Retina (tissue), 1 donor: Measurements from ENCODE around the gene CCDC97.
"Not testable (repeated sequence)": the region's sequence is repeated elsewhere in the genome, so short reads cannot be mapped to it uniquely, and the experiment has no call there.

Experiments
- DNase-seq: peaks from one replicate; pipeline ENCODE4 v3.0.0-alpha.2; 2016

The CCDC97 gene

DNA sequence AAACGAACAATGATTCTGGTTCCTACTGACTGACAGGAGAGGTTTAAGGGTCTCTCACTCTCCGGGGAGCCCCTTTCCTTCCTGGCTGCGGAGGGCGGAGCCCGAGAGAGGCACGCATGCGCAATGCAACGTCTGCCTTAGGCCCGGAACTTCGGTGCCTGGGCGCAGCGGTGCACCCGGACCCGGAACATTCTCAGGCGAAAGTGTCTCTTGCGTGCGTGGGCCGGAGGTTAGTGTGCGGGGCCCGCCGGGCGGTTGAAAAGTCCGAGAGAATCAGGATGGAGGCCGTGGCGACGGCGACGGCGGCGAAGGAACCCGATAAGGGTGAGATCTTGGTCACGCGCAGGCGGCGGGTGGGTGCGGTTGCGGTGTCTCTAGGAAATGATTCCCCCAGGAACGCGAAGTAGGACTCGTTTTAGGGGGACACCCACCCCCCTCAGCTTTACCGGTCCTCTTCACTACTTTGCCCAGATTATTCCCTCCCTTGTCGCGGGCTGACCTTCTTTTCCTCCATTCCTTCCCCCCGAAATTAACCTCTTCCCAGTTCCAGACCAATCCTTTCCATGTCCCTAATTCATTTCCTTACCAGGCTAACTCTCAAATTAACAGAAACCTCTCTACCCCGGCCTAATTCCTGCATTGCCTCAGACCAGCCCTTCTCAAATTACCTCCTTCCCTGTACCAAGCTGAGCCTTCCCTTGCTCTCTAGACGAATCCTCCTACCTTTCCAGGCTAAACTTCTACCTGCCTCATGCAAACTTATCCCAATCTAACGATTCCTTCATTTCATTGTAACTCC, at the start of gene CCDC97:
Gene CCDC97, plus strand, starts transcription at position 140 of the 799 bp plus-strand sequence. Its CDS starts 139 bp downstream, at position 279.
- DNase-seq, result peak; percentile 98

DNA sequence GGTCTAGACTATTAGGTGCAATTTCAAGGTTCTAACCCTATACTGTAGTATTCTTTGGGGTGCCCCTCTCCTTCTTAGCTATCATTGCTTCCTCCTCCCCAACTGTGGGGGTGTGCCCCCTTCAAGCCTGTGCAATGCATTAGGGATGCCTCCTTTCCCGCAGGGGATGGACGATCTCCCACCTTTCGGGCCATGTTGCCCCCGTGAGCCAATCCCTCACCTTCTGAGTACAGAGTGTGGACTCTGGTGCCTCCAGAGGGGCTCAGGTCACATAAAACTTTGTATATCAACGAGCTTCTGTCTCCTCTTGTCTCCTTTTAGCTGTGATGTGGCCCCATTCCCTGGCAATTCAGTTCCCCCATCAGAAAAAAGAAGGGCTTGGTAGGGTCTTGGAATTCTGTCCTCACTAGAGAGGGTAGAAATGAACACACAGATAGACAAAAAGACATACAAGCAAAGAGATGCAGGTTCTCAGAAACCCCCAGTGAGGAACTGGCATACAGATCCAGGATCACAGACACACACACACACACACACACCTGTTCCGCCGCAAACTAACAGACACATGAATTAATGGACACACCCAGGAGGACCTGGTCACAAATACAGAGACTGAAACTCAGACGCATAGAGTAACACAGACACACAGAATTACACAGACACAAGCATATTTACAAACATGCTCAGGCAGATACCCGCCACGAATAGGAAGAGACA, 48.3 kb upstream of the CCDC97 start:
- no peak for DNase-seq

DNA sequence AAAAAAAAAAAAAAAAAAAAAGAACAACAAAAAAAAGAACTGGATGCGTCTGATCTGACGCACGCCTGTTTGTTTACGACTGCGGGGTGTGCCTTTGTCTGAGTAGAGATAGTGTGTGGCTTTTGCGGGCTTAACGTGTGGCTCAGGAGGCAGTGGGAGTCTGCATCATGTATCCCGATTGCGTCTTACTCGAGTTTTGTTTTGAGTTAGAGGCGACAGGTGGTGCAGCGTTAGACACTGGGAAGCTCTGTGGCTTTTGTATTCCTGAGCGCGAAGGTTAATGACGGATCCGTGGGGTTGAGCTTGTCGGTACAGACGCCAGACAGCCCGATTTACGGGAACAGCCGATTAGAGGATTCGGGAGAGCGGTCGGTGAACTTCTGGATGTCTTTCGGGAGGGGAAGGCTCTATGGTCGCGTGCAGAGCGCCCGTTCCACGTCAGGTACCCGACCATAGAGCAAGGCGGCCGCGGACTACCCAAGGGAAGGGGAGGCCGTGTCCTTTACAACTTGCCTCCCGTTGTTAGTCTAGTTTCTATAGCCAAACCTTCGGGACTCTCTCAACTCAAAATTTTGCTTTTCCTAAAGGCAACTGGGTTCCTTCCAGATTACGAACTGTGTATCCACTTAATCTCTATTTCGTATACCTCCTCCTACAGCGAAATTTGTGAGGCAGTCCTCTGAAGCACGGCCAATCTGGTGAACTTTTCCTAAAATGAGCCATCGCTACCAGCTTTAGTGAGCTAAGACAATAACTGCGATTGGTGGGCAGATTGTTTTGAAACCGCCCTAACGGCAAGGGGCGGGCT, 46.7 kb upstream of the CCDC97 start:
- peak; percentile 89 for DNase-seq

DNA sequence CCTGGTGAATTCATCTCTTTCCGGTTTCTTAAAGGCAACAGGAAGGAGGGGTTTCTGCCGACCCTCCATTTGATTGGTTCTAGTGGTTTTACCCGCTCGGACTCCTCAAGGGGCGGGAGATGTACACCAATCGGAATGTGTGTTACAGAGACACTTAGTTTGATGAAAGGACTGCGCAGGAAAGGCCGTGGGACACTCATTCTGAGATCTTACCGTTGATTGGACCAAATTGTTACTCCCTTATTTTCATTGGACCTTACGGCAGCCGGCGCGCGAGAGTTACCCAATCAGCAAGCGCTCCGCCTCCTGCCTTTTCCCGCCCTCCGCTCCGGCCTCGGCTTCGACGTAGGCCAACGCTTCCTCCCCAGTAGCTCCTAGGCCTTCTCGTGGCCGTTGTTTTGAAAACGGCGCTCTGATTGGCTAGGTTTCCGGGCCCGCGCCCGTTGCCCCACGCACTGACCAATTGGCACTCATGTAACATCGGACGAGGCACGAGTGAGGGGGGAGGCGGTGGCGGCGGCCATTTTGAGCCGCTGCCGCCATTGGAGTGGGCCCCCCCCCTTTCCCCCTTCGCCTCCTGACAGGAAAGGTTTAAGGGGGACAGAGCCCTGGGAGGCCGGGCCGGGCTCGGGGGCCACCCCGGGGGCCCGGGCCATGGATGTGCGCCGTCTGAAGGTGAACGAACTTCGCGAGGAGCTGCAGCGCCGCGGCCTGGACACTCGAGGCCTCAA, 46.0 kb upstream of the CCDC97 start, which contains the start of gene HNRNPUL1:
Gene HNRNPUL1, plus strand, starts transcription at position 523 of the 731 bp plus-strand sequence. Its CDS starts 132 bp downstream, at position 655.
- DNase-seq, result peak; percentile 100

DNA sequence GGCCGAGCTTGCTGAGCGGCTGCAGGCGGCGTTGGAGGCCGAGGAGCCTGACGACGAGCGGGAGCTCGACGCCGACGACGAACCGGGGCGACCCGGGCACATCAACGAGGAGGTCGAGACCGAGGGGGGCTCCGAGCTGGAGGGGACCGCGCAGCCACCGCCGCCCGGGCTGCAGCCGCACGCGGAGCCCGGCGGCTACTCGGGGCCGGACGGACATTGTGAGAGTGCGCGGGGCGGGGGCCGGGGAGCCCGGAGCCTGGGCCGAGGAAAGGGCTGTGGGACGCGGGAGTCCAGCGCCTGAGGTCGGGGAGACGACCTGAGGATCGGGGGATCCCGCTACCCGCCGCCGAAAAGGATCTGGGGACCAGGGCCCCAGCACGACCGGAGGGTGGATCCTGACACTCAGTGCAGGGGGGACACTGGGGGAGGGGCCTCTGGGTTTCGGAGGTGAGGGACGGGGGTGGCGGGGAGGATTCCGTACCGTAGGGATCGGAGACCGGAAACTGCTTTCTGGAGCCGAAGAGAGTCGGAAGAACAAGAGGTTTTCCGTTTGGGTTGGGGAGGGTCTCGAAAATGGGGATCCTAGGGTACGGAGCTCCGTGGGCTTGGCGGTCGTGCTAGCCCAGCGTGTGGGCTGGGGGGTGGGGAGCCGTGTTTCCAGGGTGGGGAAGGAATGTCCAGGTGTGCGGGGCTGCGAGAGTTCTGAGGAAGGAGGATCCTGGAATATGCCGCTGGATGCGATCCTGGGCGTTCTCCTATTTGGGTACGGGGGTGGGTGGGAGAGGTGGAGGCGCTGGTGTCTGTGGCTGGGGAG, 45.2 kb upstream of the CCDC97 start:
- DNase-seq, result no peak

DNA sequence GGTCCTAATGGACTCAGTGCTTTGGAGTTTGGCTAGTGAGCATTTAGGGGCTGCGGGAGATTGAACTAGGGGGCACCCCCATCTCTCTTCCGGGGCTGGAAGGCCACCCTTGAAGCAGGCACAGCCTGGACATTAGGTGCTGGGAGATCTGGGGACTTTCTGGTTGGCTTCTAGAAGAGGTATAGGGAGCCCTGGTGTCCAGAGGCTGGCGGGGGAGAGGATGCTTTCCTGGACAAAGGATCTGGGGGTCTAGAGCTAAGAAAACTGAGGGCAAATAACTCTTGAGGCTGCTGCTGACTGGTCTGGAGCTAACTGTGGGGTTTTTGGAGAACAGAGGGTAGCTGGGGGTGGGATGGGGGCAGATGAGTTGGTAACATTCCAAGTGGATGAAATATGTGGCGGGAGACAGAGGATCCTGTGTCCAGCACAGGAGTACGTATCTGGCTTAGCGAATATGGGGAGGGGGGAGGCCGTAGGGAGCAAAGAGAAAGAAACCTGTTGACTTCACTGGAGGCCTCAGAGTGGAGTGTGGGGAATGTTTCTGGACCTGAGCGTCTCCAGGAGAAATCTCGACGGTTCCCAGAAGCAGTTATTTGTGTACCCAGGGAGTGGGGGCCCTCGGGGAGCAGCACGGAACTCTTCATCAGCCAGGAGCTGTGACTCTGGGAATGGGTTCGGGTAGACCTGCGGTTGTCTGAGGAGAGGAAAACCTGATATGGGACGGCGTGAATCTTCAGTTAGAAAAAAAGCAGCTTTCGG, 44.4 kb upstream of the CCDC97 start:
- peak; percentile 45 for DNase-seq

DNA sequence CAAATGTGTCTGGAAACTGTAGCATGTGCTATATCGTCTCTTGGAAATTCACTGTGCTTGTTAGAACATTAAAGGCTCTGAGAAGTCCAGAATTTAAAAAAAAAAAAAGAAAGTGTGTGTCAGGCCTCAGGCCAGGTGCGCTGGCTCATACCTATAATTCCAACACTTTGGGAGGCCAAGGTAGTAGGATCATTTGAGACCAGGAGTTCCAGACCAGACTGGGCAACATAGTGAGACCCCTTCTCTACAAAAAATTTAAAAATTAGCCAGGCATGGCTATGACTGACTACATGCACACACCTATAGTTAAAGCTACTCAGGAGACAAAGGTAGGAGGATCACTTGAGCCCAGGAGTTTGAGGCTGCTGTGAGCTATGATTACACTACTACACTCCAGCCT, 40.9 kb upstream of the CCDC97 start:
- DNase-seq, result no peak

DNA sequence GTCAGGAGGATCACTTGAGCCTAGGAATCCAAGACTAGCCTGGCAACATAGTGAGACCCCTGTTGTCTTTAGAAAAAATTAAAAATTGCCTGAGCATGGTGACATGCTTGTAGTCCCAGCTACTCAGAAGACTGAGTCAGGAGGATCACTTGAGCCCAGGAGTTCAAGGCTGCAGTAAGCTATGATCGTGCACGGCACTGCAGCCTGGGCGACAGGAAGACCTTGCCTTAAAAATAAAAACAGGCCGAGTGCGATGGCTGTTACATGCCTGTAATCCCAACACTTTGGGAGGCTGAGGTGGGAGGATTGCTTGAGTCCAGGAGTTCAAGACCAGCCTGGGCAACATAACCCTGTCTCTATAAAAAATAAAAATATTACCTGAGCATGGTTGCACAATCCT, 40.4 kb upstream of the CCDC97 start:
- no peak for DNase-seq

DNA sequence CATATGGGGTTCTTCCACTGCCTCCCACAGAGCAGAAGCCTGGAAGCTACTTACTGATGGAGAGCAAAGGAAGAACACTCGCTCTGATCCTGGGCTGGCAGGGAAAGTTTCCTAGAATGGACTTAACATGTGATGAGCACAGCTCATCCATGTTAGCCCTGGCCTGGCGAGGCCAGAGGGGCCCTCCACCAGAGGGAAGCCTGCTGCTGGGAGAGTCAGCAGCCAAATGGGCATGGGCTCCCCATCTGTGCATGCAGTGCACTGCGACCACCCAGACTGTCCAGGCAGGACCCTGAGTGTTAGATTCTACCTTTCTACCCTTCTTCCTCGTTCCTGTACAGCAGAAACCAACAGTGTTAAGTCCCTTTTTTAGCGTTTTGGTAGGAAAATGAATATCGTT, 36.9 kb upstream of the CCDC97 start:
- DNase-seq, result no peak

DNA sequence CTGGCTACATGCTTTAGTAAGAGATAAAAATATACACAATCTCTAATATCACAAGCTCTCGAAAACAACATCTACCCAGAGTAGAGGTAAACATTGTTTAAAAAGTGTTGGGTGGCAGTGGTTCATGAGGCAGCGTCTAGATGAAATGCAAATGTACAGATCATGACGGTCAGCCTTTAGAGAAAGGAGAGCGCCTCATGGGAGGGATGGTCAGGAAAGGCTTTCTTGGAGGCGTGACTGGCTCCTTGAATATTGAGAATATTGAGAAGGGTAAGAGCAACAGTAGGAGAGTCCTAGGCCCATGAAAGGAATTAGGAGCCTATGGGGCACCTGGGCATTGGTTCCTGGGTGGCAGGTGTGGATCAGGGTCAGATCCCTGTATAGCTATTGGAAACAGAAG, 35.2 kb upstream of the CCDC97 start:
- no peak for DNase-seq

DNA sequence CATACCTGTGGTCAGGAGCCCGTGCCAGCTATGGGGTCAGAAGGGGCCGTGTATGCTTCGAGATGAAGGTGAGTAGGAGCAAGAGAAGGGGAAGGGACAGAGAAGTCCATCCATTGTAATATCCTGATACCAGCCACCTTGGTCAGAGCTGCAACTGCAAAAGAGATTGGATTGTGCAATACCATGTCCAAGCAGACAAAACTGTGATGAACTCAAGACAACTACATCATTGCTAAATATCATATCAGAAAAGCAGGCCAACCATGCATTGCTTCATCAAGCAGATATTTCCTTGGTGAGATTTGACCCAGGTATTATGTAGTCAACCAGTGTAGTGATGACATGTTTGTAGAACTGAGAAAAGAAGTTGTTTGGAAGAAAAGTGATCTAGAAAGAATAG, 33.7 kb upstream of the CCDC97 start:
- no peak for DNase-seq

DNA sequence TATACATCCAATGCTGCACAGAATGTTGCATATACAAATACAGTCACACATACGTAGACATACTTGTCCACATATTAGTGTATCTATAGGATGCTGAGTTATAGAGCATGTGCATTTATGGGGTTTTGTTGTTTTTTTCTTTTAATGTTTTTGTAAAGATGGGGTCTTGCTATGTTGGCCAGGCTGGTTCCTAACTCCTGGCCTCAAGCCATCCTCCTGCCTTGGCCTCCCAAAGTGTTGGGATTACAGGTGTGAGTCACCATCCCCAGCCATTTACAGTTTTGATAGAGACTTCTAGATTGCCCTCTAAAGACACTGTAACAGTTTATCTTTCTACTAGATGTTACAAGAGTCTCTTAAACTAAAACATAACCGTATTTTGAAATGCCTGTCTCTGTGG, 31.5 kb upstream of the CCDC97 start:
- no peak for DNase-seq

DNA sequence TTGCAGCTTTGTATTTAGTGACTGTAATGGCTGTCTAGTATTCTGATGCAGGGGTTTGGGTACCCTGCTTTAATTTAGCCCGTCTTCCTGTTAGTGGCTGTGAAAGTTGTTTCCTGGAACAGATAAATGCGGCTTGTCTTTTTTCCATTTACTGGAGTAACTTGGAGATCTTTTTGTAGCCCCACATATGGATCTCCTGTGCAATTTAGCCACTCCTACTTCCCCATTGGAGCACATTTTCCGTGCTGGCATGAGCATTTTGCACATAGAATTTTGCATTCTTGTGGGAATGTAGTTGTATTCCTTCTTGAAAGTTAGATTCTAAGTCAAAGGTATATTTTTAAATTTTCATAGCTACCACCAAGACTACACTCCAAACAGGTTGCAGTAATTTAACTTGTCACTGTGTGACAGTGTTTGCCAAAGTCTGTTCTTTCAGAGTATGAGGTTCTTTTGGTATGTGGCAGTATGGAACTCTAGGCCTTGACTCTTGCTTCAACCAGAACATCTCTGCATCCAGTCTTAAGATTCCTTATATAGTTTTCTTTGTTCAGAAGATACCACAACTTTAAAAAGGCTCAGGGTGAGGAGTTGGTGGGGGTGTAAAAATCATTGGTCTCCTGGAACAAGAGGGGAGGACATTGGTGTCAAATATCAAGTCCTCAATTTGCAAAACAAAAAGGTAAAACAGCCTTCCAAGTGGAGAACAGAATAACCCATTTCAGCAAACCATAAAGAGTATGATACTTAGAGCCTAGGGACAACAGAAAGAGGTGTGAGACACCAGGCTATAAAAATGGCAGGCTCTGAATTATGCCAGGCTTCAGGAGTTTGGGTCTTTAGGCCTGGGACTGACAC, 21.1 kb upstream of the CCDC97 start:
- DNase-seq, result no peak

DNA sequence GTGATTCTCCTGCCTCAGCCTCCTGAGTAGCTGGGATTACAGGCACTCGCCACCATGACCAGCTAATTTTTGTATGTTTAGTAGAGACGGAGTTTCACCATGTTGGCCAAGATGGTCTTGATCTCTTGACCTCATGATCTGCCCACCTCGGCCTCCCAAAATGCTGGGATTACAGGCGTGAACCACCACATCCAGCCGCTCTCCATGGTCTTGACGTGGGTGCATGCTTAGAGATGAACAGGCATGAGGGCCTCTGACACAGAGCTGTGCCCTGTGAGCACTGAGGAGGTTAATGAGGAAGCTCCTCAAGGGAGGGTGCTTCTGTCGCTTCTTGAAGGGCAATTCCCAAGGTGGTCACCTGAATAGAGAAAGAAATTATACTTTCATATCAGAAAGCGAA, 20.2 kb upstream of the CCDC97 start:
- not testable (repeated sequence) for DNase-seq

DNA sequence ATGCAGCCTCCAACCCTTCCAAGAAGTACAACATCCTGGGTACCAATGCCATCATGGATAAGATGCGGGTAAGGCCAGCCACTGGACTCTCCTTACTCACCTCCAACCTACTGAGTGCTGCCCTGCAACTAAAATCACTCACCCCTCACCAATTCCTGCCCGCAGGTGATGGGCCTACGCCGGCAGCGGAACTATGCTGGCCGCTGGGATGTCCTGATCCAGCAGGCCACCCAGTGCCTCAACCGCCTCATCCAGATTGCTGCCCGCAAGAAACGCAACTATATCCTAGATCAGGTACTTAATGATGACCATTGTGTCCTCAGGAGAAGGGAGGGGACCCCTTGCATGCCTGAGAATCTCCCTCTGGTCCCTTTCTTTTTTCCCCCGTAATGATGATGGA, 15.6 kb upstream of the CCDC97 start:
- DNase-seq, result no peak

DNA sequence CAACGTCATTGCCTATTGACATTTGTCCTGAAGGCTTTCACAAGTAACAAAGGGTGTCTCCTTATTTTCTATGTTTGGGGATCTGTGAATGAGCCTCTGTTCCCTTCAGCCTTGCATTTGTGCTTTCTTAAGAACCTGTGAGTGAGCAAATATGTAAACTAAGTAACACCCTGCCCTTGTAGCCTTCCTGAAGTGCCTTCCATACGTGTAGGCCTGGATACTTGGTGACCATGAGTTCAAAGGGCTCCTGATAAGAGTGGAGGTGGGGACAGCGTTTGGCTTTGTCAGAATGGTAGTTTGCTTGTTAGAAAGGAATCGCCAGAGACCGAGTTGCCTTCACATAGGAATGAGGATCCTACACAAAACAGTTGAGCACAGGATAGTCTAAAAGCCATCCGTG, 14.5 kb upstream of the CCDC97 start:
- no peak for DNase-seq

DNA sequence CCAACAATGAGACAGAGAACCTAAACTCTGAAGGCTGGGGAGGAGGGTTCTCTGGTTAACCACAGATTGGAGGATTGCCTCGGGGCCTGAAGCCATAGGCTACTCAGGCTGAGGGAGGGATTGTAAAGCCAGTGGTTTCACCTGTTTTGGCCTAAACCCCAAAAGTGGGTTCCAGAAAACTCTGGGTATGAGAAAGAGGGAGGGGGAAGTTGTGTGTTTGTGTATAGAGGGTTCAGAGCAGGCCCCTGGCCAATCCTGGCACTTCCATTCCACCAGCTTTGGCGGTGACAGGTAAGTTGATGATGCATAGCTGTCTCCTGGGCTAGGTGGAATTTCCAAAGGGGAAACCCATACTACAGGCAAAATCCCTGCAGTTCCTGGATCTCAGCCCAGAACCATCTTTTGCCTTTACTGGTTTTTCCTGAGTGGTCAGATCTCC, 13.5 kb upstream of the CCDC97 start:
- DNase-seq, result no peak

DNA sequence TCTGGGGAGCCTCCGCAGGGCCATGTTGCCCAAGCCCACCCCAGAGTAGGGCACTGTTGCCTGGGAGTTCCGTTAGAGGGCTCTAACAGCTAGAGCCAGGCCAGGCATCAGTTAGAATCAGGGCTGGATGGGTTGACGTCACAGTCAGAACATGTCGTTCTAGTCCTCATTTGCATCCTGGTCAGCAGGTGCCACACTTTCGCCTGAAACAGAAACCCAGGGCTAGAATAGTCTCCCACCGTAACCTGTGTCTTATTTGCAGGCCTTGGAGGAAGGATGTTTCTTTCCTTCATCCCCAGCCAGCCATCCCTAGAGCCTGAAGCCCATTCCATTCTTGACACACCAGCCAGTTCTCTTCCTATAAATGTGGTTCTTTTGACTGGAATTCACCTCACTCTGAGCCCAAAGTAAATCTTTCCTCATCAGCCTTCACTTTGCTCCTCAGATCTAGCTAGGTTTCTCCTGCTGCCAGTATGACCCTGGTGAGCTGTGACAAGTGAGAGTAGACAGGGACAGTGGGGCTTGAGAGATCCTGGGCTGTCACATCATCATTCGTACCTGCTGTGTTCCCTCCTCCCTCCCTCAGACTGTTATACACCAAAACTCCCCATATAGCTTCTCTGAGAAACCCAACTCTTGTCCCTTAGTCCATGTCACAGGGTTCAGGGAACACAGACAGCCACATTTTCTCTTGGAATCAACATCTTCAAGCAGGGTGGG, 12.2 kb upstream of the CCDC97 start:
- DNase-seq, result no peak

DNA sequence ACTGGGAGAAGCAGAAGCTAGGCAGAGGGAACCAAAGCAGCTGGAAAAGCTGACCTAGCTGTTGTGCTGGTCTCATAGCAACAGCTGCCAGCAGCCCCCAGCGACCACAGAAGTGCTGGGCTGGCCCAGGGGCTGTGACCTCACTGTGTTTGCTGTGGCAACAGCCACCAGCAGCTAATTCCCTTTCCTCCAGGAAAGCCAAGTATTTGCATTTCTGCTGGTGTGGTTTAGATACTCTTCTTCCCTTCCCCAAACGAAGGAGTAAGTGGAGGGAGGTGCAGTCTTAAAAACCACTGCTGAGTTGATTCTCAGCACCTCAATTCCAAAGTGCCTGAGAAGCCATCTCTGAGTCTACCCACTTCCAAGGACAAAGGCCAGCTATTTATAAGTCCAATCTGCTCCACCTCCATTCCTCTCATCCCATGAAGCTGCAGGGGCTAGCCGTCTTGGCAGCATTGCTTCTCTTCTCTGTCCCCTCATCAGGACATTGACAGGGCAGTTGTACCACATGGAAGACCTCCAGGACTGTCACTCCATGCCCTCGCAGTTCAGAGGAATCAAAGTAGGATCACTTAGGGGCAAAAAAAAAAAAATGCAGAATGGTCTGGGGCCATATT, 11.5 kb upstream of the CCDC97 start:
- peak; percentile 26 for DNase-seq
